Measurements from ENCODE around the gene CFAP300.

Gene CFAP300

DNA sequence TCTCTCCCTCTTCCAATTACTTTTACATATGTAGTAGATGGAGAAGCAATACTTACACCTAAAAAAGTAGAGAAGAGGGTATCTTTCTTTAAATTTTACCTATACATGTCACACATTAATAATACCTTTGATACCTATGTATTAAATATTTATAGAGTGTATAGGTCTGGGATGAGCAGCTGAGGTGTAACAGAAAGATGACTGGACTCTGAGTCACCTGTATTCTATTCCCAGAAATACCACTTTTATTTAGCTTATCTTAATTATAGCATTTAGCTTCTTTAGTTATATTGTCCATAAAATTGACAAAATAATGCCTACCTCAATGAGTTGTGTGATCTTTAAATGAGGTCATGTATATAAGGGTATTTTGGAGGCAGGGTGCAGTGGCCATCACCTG is 32.4 kb downstream of the CFAP300 start:
- H3K27me3 ChIP-seq (ENCODE audit: control insufficient read depth in 1 of 2, insufficient read depth in 2 of 2, low read length in 2 of 2): no peaks in the 10 kb centered on the region
- no peak overlapping the region for H3K27ac ChIP-seq (ENCODE audit: low read length)

GRCh38 chr11:102081313-102081712 is 34.1 kb downstream of the CFAP300 start:
- Histone ChIP-seq H3K4me1 (ENCODE audit: control insufficient read depth, insufficient read depth, low read length) (no peaks in the 10 kb centered on the region), H3K9me3 (ENCODE audit: control insufficient read depth in 2 of 2, low read length in 2 of 2) (no peaks in the 10 kb centered on the region), H3K4me3 (ENCODE audit: low read length in 2 of 2) (no peak overlapping the region), H3K36me3 (ENCODE audit: control insufficient read depth in 2 of 2, insufficient read depth in 2 of 2, low read length in 2 of 2) (no peaks in the 10 kb centered on the region), H3K27me3 (ENCODE audit: control insufficient read depth in 1 of 2, insufficient read depth in 2 of 2, low read length in 2 of 2) (no peaks in the 10 kb centered on the region), H3K27ac (ENCODE audit: low read length) (no peak overlapping the region), H3K9ac (ENCODE audit: low read length in 2 of 2) (no peak overlapping the region)

More for the DNA sequence above, 32.4 kb downstream of the CFAP300 start:
- Histone ChIP-seq H3K9ac (ENCODE audit: low read length in 2 of 2) (no peak overlapping the region), H3K4me3 (ENCODE audit: low read length in 2 of 2) (no peak overlapping the region), H3K9me3 (ENCODE audit: control insufficient read depth in 2 of 2, low read length in 2 of 2) (no peaks in the 10 kb centered on the region), H3K4me1 (ENCODE audit: control insufficient read depth, insufficient read depth, low read length) (no peaks in the 10 kb centered on the region), H3K36me3 (ENCODE audit: control insufficient read depth in 2 of 2, insufficient read depth in 2 of 2, low read length in 2 of 2) (no peaks in the 10 kb centered on the region)

DNA sequence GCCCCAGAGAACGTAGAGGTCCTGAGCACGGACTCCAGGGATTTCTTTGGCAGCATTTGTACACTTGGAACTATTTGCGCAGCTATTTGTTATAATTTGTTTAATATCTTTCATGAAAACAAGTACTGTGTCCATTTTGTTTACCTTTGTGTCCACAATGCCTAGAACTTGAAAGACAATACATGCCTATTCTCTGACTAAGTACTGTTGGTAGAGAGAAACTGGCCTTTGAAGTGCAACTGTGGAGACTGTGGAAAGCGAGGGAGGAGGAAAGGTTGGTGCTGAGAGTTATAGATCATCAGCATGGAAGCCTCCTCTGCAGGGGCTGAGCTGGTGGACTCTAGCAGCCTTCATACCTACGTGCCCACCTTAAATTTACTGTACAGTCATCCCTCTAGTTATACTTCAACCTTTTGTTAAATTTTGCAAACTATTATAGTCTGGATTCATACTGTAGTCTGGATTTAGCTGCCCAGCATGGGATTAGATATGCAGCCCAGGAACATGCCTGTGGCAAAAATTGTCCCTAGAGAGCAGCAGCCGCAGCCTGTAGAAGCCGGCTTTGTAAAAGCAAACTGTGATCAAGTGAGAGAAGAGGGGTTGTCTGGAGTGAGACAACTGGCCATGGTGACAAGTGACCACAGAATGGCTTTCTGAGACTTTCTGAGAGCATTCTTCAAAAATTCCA is 38.8 kb downstream of the CFAP300 start:
- H3K4me3 ChIP-seq (ENCODE audit: low read length in 2 of 2): no peak overlapping the region
- H3K9ac ChIP-seq (ENCODE audit: low read length in 2 of 2): no peak overlapping the region

DNA sequence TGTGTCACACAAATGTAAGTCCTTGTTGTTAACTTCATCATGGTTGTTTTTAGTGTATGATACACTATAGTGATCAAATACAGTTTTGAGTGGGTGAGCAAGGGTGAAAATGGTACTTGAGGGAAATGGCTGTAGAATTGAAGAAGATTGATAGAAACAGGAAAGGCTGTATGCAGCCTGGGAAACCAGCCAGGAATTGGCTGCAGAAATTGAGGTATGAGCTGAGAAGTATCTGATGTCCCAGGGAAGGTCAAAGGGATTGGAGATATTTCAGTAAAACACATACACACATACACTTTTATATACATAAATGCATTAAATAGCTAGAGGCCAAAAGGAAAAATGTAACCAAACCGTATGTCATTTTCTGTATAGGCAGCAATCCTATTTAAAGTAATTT is 49.9 kb downstream of the CFAP300 start:
- Histone ChIP-seq H3K9me3 (ENCODE audit: control insufficient read depth in 2 of 2, low read length in 2 of 2) (no peaks in the 10 kb centered on the region), H3K4me3 (ENCODE audit: low read length in 2 of 2) (no peak overlapping the region), H3K4me1 (ENCODE audit: control insufficient read depth, insufficient read depth, low read length) (no peaks in the 10 kb centered on the region), H3K36me3 (ENCODE audit: control insufficient read depth in 2 of 2, insufficient read depth in 2 of 2, low read length in 2 of 2) (no peaks in the 10 kb centered on the region), H3K27ac (ENCODE audit: low read length) (no peak overlapping the region), H3K9ac (ENCODE audit: low read length in 2 of 2) (no peak overlapping the region), H3K27me3 (ENCODE audit: control insufficient read depth in 1 of 2, insufficient read depth in 2 of 2, low read length in 2 of 2) (no peaks in the 10 kb centered on the region)

More for the DNA sequence above, 38.8 kb downstream of the CFAP300 start:
- Histone ChIP-seq H3K9me3 (ENCODE audit: control insufficient read depth in 2 of 2, low read length in 2 of 2) (no peaks in the 10 kb centered on the region), H3K27ac (ENCODE audit: low read length) (no peak overlapping the region), H3K4me1 (ENCODE audit: control insufficient read depth, insufficient read depth, low read length) (no peaks in the 10 kb centered on the region), H3K36me3 (ENCODE audit: control insufficient read depth in 2 of 2, insufficient read depth in 2 of 2, low read length in 2 of 2) (no peaks in the 10 kb centered on the region), H3K27me3 (ENCODE audit: control insufficient read depth in 1 of 2, insufficient read depth in 2 of 2, low read length in 2 of 2) (no peaks in the 10 kb centered on the region)

DNA sequence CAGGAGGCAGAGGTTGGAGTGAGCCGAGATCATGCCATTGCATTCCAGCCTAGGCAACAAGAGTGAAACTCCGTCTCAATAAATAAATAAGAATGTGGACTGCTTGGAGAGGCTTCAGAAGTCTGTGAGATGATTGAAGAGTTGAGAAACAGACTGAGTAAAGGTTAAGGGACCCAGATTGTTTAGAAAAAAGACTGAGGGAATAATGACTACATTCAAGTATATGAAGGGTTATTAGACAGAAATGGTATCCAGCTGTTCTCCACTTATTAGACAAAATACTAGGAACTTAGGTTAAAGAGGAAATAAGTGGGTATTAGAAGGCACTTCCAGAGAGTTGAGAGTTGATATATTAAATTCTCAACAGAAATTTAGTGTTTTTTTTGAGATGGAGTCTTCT is 52.5 kb downstream of the CFAP300 start:
- Histone ChIP-seq H3K36me3 (ENCODE audit: control insufficient read depth in 2 of 2, insufficient read depth in 2 of 2, low read length in 2 of 2) (no peaks in the 10 kb centered on the region), H3K4me1 (ENCODE audit: control insufficient read depth, insufficient read depth, low read length) (no peaks in the 10 kb centered on the region), H3K4me3 (ENCODE audit: low read length in 2 of 2) (no peak overlapping the region), H3K27me3 (ENCODE audit: control insufficient read depth in 1 of 2, insufficient read depth in 2 of 2, low read length in 2 of 2) (no peaks in the 10 kb centered on the region), H3K9me3 (ENCODE audit: control insufficient read depth in 2 of 2, low read length in 2 of 2) (no peaks in the 10 kb centered on the region), H3K27ac (ENCODE audit: low read length) (no peak overlapping the region), H3K9ac (ENCODE audit: low read length in 2 of 2) (no peak overlapping the region)

DNA sequence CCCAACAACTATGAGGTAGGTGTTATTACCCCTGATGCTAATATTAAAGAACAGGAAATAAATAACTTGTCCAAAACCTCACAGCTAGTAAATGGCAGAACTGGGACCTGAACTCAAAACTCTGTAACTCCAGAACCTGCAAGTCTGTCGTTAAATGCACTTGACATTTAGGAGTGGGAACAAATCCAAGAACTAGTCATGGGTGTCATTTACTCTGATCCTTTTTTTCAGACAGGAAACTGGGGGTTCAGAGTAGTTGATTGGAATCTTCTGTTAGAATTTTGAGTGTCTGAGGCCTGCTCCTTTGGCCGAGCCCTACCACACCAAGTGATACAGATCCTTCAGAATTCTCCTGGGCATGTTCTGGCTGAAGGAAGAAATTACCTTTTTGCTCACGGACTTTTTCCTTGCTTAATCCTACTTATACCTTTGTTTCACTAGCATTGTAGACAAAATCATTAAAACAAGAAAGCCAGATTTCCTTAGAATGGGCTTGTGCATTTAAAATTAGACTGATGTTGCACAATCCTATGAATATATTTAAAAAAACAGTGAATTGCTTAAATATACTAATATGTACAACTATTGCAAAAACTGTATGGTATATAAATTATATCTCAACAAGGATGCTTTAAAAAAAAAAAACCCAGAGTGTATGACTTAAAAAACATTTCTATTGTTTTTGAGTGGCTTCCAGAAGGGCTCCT is 61.6 kb downstream of the CFAP300 start:
- peak overlapping the region; percentile 48 to 88 for H3K4me3 ChIP-seq (ENCODE audit: low read length in 2 of 2)
- H3K27ac ChIP-seq (ENCODE audit: low read length): peak overlapping the region; percentile 88
- no peaks in the 10 kb centered on the region for H3K27me3 ChIP-seq (ENCODE audit: control insufficient read depth in 1 of 2, insufficient read depth in 2 of 2, low read length in 2 of 2)
- peaks cover 4% of the 10 kb centered on the region for H3K4me1 ChIP-seq (ENCODE audit: control insufficient read depth, insufficient read depth, low read length)
- H3K9ac ChIP-seq (ENCODE audit: low read length in 2 of 2): peak overlapping the region; percentile 87 to 91
- H3K36me3 ChIP-seq (ENCODE audit: control insufficient read depth in 2 of 2, insufficient read depth in 2 of 2, low read length in 2 of 2): no peaks in the 10 kb centered on the region
- H3K9me3 ChIP-seq (ENCODE audit: control insufficient read depth in 2 of 2, low read length in 2 of 2): no peaks in the 10 kb centered on the region

GRCh38 chr11:102109896-102110760 is 62.9 kb downstream of the CFAP300 start, which contains the start of gene YAP1:
YAP1 (plus strand) TSS chr11:102110447; CDS start chr11:102110849, 402 bp downstream.
- peaks cover 4% of the 10 kb centered on the region for H3K4me1 ChIP-seq (ENCODE audit: control insufficient read depth, insufficient read depth, low read length)
- no peaks in the 10 kb centered on the region for H3K27me3 ChIP-seq (ENCODE audit: control insufficient read depth in 1 of 2, insufficient read depth in 2 of 2, low read length in 2 of 2)
- peak within 1 kb of the TSS; percentile 88 to 94 for H3K4me3 ChIP-seq (ENCODE audit: low read length in 2 of 2)
- no peaks in the 10 kb centered on the region for H3K9me3 ChIP-seq (ENCODE audit: control insufficient read depth in 2 of 2, low read length in 2 of 2)
- H3K27ac ChIP-seq (ENCODE audit: low read length): peak within 1 kb of the TSS; percentile 88
- H3K36me3 ChIP-seq (ENCODE audit: control insufficient read depth in 2 of 2, insufficient read depth in 2 of 2, low read length in 2 of 2): no peaks in the 10 kb centered on the region
- H3K9ac ChIP-seq (ENCODE audit: low read length in 2 of 2): peak within 1 kb of the TSS; percentile 87 to 91

DNA sequence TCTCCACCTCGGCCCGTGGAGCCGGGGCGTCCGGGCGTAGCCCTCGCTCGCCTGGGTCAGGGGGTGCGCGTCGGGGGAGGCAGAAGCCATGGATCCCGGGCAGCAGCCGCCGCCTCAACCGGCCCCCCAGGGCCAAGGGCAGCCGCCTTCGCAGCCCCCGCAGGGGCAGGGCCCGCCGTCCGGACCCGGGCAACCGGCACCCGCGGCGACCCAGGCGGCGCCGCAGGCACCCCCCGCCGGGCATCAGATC is 63.4 kb downstream of the CFAP300 start:
- peak overlapping the region; percentile 76 to 91 for H3K9ac ChIP-seq (ENCODE audit: low read length in 2 of 2)
- H3K9me3 ChIP-seq (ENCODE audit: control insufficient read depth in 2 of 2, low read length in 2 of 2): no peaks in the 10 kb centered on the region
- H3K4me3 ChIP-seq (ENCODE audit: low read length in 2 of 2): peak overlapping the region; percentile 88 to 94
- H3K27me3 ChIP-seq (ENCODE audit: control insufficient read depth in 1 of 2, insufficient read depth in 2 of 2, low read length in 2 of 2): no peaks in the 10 kb centered on the region
- H3K36me3 ChIP-seq (ENCODE audit: control insufficient read depth in 2 of 2, insufficient read depth in 2 of 2, low read length in 2 of 2): no peaks in the 10 kb centered on the region
- H3K4me1 ChIP-seq (ENCODE audit: control insufficient read depth, insufficient read depth, low read length): peaks cover 4% of the 10 kb centered on the region
- H3K27ac ChIP-seq (ENCODE audit: low read length): peak overlapping the region; percentile 88

DNA sequence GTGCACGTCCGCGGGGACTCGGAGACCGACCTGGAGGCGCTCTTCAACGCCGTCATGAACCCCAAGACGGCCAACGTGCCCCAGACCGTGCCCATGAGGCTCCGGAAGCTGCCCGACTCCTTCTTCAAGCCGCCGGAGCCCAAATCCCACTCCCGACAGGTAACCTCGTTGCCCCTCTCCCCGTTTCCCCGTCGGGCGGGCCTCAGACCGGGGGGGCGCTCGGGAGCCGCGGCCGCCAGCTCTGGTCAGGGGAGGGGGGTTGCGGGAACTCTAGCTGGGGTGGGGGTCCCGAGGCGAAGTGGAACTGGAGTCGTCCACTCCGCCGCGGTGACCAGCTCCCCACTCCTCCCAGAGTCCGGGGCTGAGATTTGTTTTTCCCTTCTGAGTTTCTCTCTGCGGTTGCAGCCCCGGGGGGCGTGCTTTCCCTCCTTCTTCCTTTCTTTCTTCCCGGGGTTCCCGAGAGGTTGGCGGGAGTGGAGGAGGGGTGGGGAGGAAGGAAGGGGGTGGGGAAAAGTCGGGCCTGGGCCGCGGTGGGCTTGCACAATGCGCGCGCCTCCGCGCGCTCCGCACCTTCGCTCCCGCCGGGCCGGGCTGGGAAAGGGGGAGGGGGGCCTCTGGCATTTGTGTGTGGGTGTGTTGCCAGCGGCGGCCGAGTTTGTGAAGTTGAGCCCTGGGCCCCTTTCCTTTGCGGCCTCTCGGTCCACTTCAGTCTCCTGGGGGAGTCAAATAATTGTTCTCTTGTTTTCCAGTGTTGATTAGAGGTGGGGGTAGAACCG is 64.0 kb downstream of the CFAP300 start:
- Histone ChIP-seq H3K27me3 (ENCODE audit: control insufficient read depth in 1 of 2, insufficient read depth in 2 of 2, low read length in 2 of 2) (no peaks in the 10 kb centered on the region), H3K9me3 (ENCODE audit: control insufficient read depth in 2 of 2, low read length in 2 of 2) (no peaks in the 10 kb centered on the region), H3K36me3 (ENCODE audit: control insufficient read depth in 2 of 2, insufficient read depth in 2 of 2, low read length in 2 of 2) (no peaks in the 10 kb centered on the region), H3K9ac (ENCODE audit: low read length in 2 of 2) (peak overlapping the region; percentile 84 to 91), H3K27ac (ENCODE audit: low read length) (peak overlapping the region; percentile 88), H3K4me3 (ENCODE audit: low read length in 2 of 2) (peak overlapping the region; percentile 88 to 94), H3K4me1 (ENCODE audit: control insufficient read depth, insufficient read depth, low read length) (peaks cover 4% of the 10 kb centered on the region)

- Histone ChIP-seq H3K4me1 (ENCODE audit: control insufficient read depth, insufficient read depth, low read length) (peaks cover 4% of the 10 kb centered on the region), H3K36me3 (ENCODE audit: control insufficient read depth in 2 of 2, insufficient read depth in 2 of 2, low read length in 2 of 2) (no peaks in the 10 kb centered on the region), H3K27me3 (ENCODE audit: control insufficient read depth in 1 of 2, insufficient read depth in 2 of 2, low read length in 2 of 2) (no peaks in the 10 kb centered on the region), H3K9me3 (ENCODE audit: control insufficient read depth in 2 of 2, low read length in 2 of 2) (no peaks in the 10 kb centered on the region), H3K4me3 (ENCODE audit: low read length in 2 of 2) (peak overlapping the region; percentile 88 to 94), H3K9ac (ENCODE audit: low read length in 2 of 2) (peak overlapping the region; percentile 84 to 91), H3K27ac (ENCODE audit: low read length) (peak overlapping the region; percentile 88)
These were observed 64.7 kb downstream of the CFAP300 start for GRCh38 chr11:102111787-102112508.

Measured in stomach smooth muscle (tissue), 2 donors.